Natural killer cell (primary cell): ENCODE results near the gene TECTA. TPM values are rescaled to one million over a fixed set of nuclear protein-coding genes. Genes with fewer than 3 reads are reported as not detected.
"Not testable (repeated sequence)": the region's sequence is repeated elsewhere in the genome, so short reads cannot be mapped to it uniquely, and the experiment has no call there.

Source experiments
- ATAC-seq, 3 donors: fragments of 150-1000 bp in 2 of 3; fragments of 200-7000 bp in 1 of 3; cut with Tn5 transposase; 1 replicate in 1 of 3; 2 replicates in 2 of 3; pipeline ENCODE4 v1.10.0; 2021; ENCODE audit warnings: mild to moderate bottlenecking in 2 of 3, moderate library complexity in 2 of 3
- DNase-seq, 2 donors: peaks; one replicate each; pipeline versions ENCODE4 v3.0.0 to v3.0.0-alpha.2; 2013 to 2021; ENCODE audit warnings: mixed read lengths in 1 of 2
- H3K27ac ChIP-seq: one replicate; pipeline ENCODE4 v1.5.1; 2013; ENCODE audit warnings: mild to moderate bottlenecking, low read length
- H3K27me3 ChIP-seq: one replicate; pipeline ENCODE4 v1.6.1; 2013; ENCODE audit warnings: low read length; ENCODE audit not compliant: control insufficient read depth, insufficient read depth
- H3K36me3 ChIP-seq: one replicate; pipeline ENCODE4 v1.6.1; 2013; ENCODE audit warnings: low read length; ENCODE audit not compliant: control insufficient read depth, insufficient read depth
- H3K4me1 ChIP-seq: one replicate; pipeline ENCODE4 v1.6.1; 2013; ENCODE audit warnings: low read length; ENCODE audit not compliant: control insufficient read depth, insufficient read depth
- H3K4me3 ChIP-seq: one replicate; pipeline ENCODE4 v1.5.1; 2013; ENCODE audit warnings: low read length
- H3K9me3 ChIP-seq: one replicate; pipeline ENCODE4 v1.6.1; 2013; ENCODE audit warnings: low read length; ENCODE audit not compliant: control insufficient read depth, insufficient read depth
- H3K27ac Mint-ChIP-seq, 2 donors: one replicate each; pipeline ENCODE4 v1.8.0; 2022; ENCODE audit warnings: mild to moderate bottlenecking in 2 of 2, mixed read lengths in 2 of 2, moderate library complexity in 1 of 2
- H3K27me3 Mint-ChIP-seq, 2 donors: one replicate each; pipeline ENCODE4 v1.8.0; 2022; ENCODE audit warnings: low read depth in 2 of 2, mixed read lengths in 2 of 2
- H3K36me3 Mint-ChIP-seq: one replicate; pipeline ENCODE4 v1.8.0; 2022; ENCODE audit warnings: mixed read lengths
- H3K4me1 Mint-ChIP-seq, 2 donors: one replicate each; pipeline ENCODE4 v1.8.0; 2022; ENCODE audit warnings: mixed read lengths in 2 of 2
- H3K4me3 Mint-ChIP-seq: one replicate; pipeline ENCODE4 v1.8.0; 2022; ENCODE audit warnings: mild to moderate bottlenecking, moderate library complexity, mixed read lengths
- H3K9me3 Mint-ChIP-seq, 2 donors: one replicate each; pipeline ENCODE4 v1.8.0; 2022; ENCODE audit warnings: mixed read lengths in 2 of 2
- CTCF ChIP-seq: fragments of 200-600 bp; IDR thresholded peaks from one replicate; pipeline ENCODE4 v1.8.0; 2022; ENCODE audit warnings: antibody characterized with exemption
- WGBS: methylation state at CpG from one replicate; pipeline ENCODE4 v1.1.7; 2013; ENCODE audit warnings: missing lambda C conversion rate; ENCODE audit not compliant: insufficient coverage; 5-methylcytosine and 5-hydroxymethylcytosine counted together
- intact Hi-C: fragments of 100-400 bp; cut with micrococcal nuclease; formaldehyde crosslinking; loops from one replicate; pipeline ENCODE4 v1.14.2; 2022
- total RNA-seq, 4 donors: library from RNA; stranded (reverse); fragments of 120-200 nt in 1 of 4; gene quantifications; one replicate each; pipeline versions ENCODE4 v1.2.3 to v1.2.4, GENCODE V29; 2013 to 2022

The TECTA gene
- total RNA-seq, 3 donors from 2014 or later (not counting 1 experiment from before 2014, with no cell fraction given), result 0.50 to 0.57 (median 0.56) TPM

GRCh38 chr11:121113611-121114010 is 12.6 kb downstream of the TECTA start:
- Histone ChIP-seq H3K36me3 (no peaks in the 10 kb centered on the region), H3K9me3 (no peaks in the 10 kb centered on the region), H3K4me1 (no peaks in the 10 kb centered on the region), H3K4me3 (no peak overlapping the region), H3K27ac (no peak overlapping the region), H3K27me3 (no peaks in the 10 kb centered on the region)
- peaks cover 0 to 14% of the 10 kb centered on the region in 2 donors for H3K4me1 Mint-ChIP-seq
- H3K36me3 Mint-ChIP-seq, result no peaks in the 10 kb centered on the region
- DNase-seq (no peak), ATAC-seq (no peak)
- H3K4me3 Mint-ChIP-seq, result no peak overlapping the region
- 59% methylated on average over 9 of the region's 9 CpGs for WGBS
- peaks cover 16 to 36% of the 10 kb centered on the region in 2 donors for H3K27me3 Mint-ChIP-seq
- TF ChIP-seq CTCF, result no peak
- H3K9me3 Mint-ChIP-seq, result no peaks in the 10 kb centered on the region
- no peak overlapping the region for H3K27ac Mint-ChIP-seq
- intact Hi-C loops, result loop anchor here (5.0 kb wide), 1 partner anchor 776 kb away; the partner anchor contains the start of gene ARHGEF12

GRCh38 chr11:121115024-121115423 is 14.0 kb downstream of the TECTA start:
- H3K36me3 ChIP-seq, H3K4me3 Mint-ChIP-seq, H3K27ac Mint-ChIP-seq, H3K27ac ChIP-seq, H3K36me3 Mint-ChIP-seq, H3K27me3 ChIP-seq, H3K4me1 ChIP-seq, intact Hi-C loops, H3K9me3 Mint-ChIP-seq, DNase-seq, ATAC-seq, H3K4me3 ChIP-seq, H3K9me3 ChIP-seq: not testable (repeated sequence)
- WGBS, result 92% methylated on average over 1 of the region's 1 CpG
- Mint-ChIP-seq H3K4me1 (peaks cover 0 to 12% of the 10 kb centered on the region in 2 donors), H3K27me3 (peaks cover 16 to 34% of the 10 kb centered on the region in 2 donors)

GRCh38 chr11:121117788-121118187 is 16.7 kb downstream of the TECTA start:
- no peak overlapping the region for H3K4me3 ChIP-seq

GRCh38 chr11:121119440-121119839 is 18.4 kb downstream of the TECTA start:
- Mint-ChIP-seq H3K4me3 (no peak overlapping the region), H3K27me3 (peaks cover 7 to 8% of the 10 kb centered on the region in 2 donors), H3K9me3 (no peaks in the 10 kb centered on the region), H3K36me3 (no peaks in the 10 kb centered on the region), H3K27ac (no peak overlapping the region), H3K4me1 (no peaks in the 10 kb centered on the region)
- no peak overlapping the region for H3K27ac ChIP-seq
- no peaks in the 10 kb centered on the region for H3K36me3 ChIP-seq
- no peak for TF ChIP-seq CTCF
- 86% methylated on average over 1 of the region's 1 CpG for WGBS
- no peak overlapping the region for H3K4me3 ChIP-seq
- intact Hi-C loops, result no loop called here
- no peaks in the 10 kb centered on the region for H3K4me1 ChIP-seq
- H3K9me3 ChIP-seq, result peaks cover 10% of the 10 kb centered on the region
- no peak for DNase-seq
- no peak for ATAC-seq
- no peaks in the 10 kb centered on the region for H3K27me3 ChIP-seq

More at GRCh38 chr11:121117788-121118187, 16.7 kb downstream of the TECTA start:
- intact Hi-C loops, result no loop called here
- H3K4me1 Mint-ChIP-seq, result peaks cover 0 to under 1% of the 10 kb centered on the region in 2 donors
- no peak overlapping the region for H3K4me3 Mint-ChIP-seq
- no peak overlapping the region for H3K27ac ChIP-seq
- H3K9me3 ChIP-seq, result peaks cover 8% of the 10 kb centered on the region
- H3K27ac Mint-ChIP-seq, result no peak overlapping the region
- no peak for TF ChIP-seq CTCF
- ATAC-seq, result no peak
- no peaks in the 10 kb centered on the region for H3K36me3 ChIP-seq
- H3K36me3 Mint-ChIP-seq, result no peaks in the 10 kb centered on the region
- 66% methylated on average over 6 of the region's 6 CpGs for WGBS
- DNase-seq, result no peak
- peaks cover 6% of the 10 kb centered on the region in 2 donors for H3K27me3 Mint-ChIP-seq
- no peaks in the 10 kb centered on the region for H3K9me3 Mint-ChIP-seq
- H3K4me1 ChIP-seq, result no peaks in the 10 kb centered on the region
- no peaks in the 10 kb centered on the region for H3K27me3 ChIP-seq
